H9 (cell line): ENCODE measurements around the gene DGKB. TPM values are rescaled to one million over a fixed set of nuclear protein-coding genes. Genes with fewer than 3 reads are reported as not detected.

ENCODE experiments used
- DNase-seq: peaks from one replicate; pipeline ENCODE4 v3.0.0-alpha.2; 2017
- H2AFZ ChIP-seq: one replicate; pipeline ENCODE4 v1.6.1; 2013; ENCODE audit warnings: mild to moderate bottlenecking, low read length, control low read depth, moderate library complexity
- H2AK5ac ChIP-seq: 2 replicates; pipeline ENCODE4 v1.6.1; 2013; ENCODE audit warnings: low read length, control low read depth, mixed read lengths; ENCODE audit not compliant: insufficient read length
- H2BK120ac ChIP-seq: one replicate; pipeline ENCODE4 v1.6.1; 2013; ENCODE audit warnings: low read depth, mild to moderate bottlenecking, low read length, control low read depth, inconsistent platforms; ENCODE audit not compliant: poor library complexity, severe bottlenecking
- H2BK12ac ChIP-seq: 2 replicates; pipeline ENCODE4 v1.6.1; 2013; ENCODE audit warnings: low read length, control low read depth, mixed read lengths, low read depth; ENCODE audit not compliant: insufficient read length
- H2BK15ac ChIP-seq: 2 replicates; pipeline ENCODE4 v1.6.1; 2013; ENCODE audit warnings: low read depth, low read length, control low read depth
- H2BK20ac ChIP-seq: one replicate; pipeline ENCODE4 v1.6.1; 2013; ENCODE audit warnings: low read depth, mild to moderate bottlenecking, low read length, control low read depth, inconsistent platforms; ENCODE audit not compliant: poor library complexity, severe bottlenecking
- H2BK5ac ChIP-seq: 2 replicates; pipeline ENCODE4 v1.6.1; 2013; ENCODE audit warnings: low read length, control low read depth, mixed read lengths; ENCODE audit not compliant: insufficient read length
- H3K14ac ChIP-seq: 2 replicates; pipeline ENCODE4 v1.6.1; 2013; ENCODE audit warnings: low read length, control low read depth; ENCODE audit not compliant: insufficient read depth
- H3K18ac ChIP-seq: 2 replicates; pipeline ENCODE4 v1.6.1; 2013; ENCODE audit warnings: low read depth, mild to moderate bottlenecking, mixed read lengths, low read length, control low read depth; ENCODE audit not compliant: insufficient read length
- H3K23ac ChIP-seq: 2 replicates; pipeline ENCODE4 v1.6.1; 2013; ENCODE audit warnings: low read length, control low read depth, mixed read lengths, low read depth; ENCODE audit not compliant: insufficient read length
- H3K23me2 ChIP-seq: 2 replicates; pipeline ENCODE4 v1.6.1; 2013; ENCODE audit warnings: low read depth, mild to moderate bottlenecking, mixed read lengths, low read length, control low read depth; ENCODE audit not compliant: insufficient read length, poor library complexity, severe bottlenecking
- H3K27ac ChIP-seq: 2 replicates; pipeline ENCODE4 v1.5.1; 2013; ENCODE audit warnings: low read length, control low read depth, mixed read lengths, low read depth; ENCODE audit not compliant: insufficient read length
- H3K27me3 ChIP-seq: 2 replicates; pipeline ENCODE4 v1.6.1; 2013; ENCODE audit warnings: low read length, control low read depth, inconsistent platforms; ENCODE audit not compliant: insufficient read depth
- H3K4ac ChIP-seq: 2 replicates; pipeline ENCODE4 v1.6.1; 2013; ENCODE audit warnings: low read depth, mild to moderate bottlenecking, control low read depth, inconsistent platforms, low read length, moderate library complexity
- H3K4me1 ChIP-seq: 2 replicates; pipeline ENCODE4 v1.6.1; 2013; ENCODE audit warnings: low read length, control low read depth, inconsistent platforms; ENCODE audit not compliant: insufficient read depth
- H3K4me2 ChIP-seq: 2 replicates; pipeline ENCODE4 v1.6.1; 2013; ENCODE audit warnings: low read length, control low read depth, mixed read lengths; ENCODE audit not compliant: insufficient read length, insufficient read depth
- H3K56ac ChIP-seq: 2 replicates; pipeline ENCODE4 v1.6.1; 2013; ENCODE audit warnings: low read depth, mild to moderate bottlenecking, mixed read lengths, low read length, control low read depth; ENCODE audit not compliant: insufficient read length
- H3K79me1 ChIP-seq: 2 replicates; pipeline ENCODE4 v1.6.1; 2013; ENCODE audit warnings: low read depth, mild to moderate bottlenecking, moderate library complexity, low read length, control low read depth, inconsistent platforms; ENCODE audit not compliant: insufficient read depth, poor library complexity, severe bottlenecking
- H3K79me2 ChIP-seq: 2 replicates; pipeline ENCODE4 v1.6.1; 2013; ENCODE audit warnings: low read length, control low read depth, inconsistent platforms; ENCODE audit not compliant: insufficient read depth
- H3K9ac ChIP-seq: 2 replicates; pipeline ENCODE4 v1.6.1; 2013; ENCODE audit warnings: low read length, control low read depth, mixed read lengths; ENCODE audit not compliant: insufficient read length; ENCODE audit errors: extremely low read depth
- H3K9me3 ChIP-seq: one replicate; pipeline ENCODE4 v1.6.1; 2013; ENCODE audit warnings: low read depth, low read length, inconsistent platforms; ENCODE audit not compliant: control insufficient read depth
- H3T11ph ChIP-seq: one replicate; pipeline ENCODE4 v1.6.1; 2013; ENCODE audit warnings: mild to moderate bottlenecking, low read length, control low read depth, inconsistent platforms
- H4K20me1 ChIP-seq: one replicate; pipeline ENCODE4 v1.6.1; 2013; ENCODE audit not compliant: control insufficient read depth, insufficient read length, insufficient read depth
- H4K5ac ChIP-seq: 2 replicates; pipeline ENCODE4 v1.6.1; 2013; ENCODE audit warnings: low read depth, mild to moderate bottlenecking, mixed read lengths, low read length, control low read depth; ENCODE audit not compliant: insufficient read length
- H4K8ac ChIP-seq: replicated peaks from 2 replicates; pipeline ENCODE4 v1.6.1; 2013; ENCODE audit warnings: low read length, control low read depth, mixed read lengths, low read depth; ENCODE audit not compliant: insufficient read length
- H4K91ac ChIP-seq: 2 replicates; pipeline ENCODE4 v1.6.1; 2013; ENCODE audit warnings: low read depth, mild to moderate bottlenecking, moderate library complexity, mixed read lengths, low read length, control low read depth; ENCODE audit not compliant: insufficient read length
- H3K27ac Mint-ChIP-seq, 3 experiments: 2 replicates in 2 of 3; 3 replicates in 1 of 3; pipeline ENCODE4 v1.8.0; 2020 to 2021; ENCODE audit warnings: mixed read lengths in 3 of 3, mild to moderate bottlenecking in 1 of 3, moderate library complexity in 1 of 3
- H3K27me3 Mint-ChIP-seq: 2 replicates; pipeline ENCODE4 v1.8.0; 2021; ENCODE audit warnings: low read depth, mild to moderate bottlenecking, moderate library complexity, mixed read lengths
- H3K36me3 Mint-ChIP-seq, 3 experiments: 2 replicates in 2 of 3; 3 replicates in 1 of 3; pipeline ENCODE4 v1.8.0; 2020 to 2021; ENCODE audit warnings: low read depth in 3 of 3, mixed read lengths in 3 of 3; ENCODE audit not compliant: insufficient read depth in 1 of 3
- H3K4me1 Mint-ChIP-seq, 2 experiments: 2 replicates each; pipeline ENCODE4 v1.8.0; 2020; ENCODE audit warnings: mixed read lengths in 2 of 2
- H3K4me3 Mint-ChIP-seq, 2 experiments: 2 replicates in 1 of 2; 3 replicates in 1 of 2; pipeline ENCODE4 v1.8.0; 2020 to 2021; ENCODE audit warnings: mild to moderate bottlenecking in 2 of 2, mixed read lengths in 2 of 2, moderate library complexity in 1 of 2
- H3K9me3 Mint-ChIP-seq, 2 experiments: 2 replicates in 1 of 2; 3 replicates in 1 of 2; pipeline ENCODE4 v1.8.0; 2020; ENCODE audit warnings: mild to moderate bottlenecking in 2 of 2, mixed read lengths in 2 of 2, moderate library complexity in 1 of 2
- CTCF ChIP-seq: fragments of 200-600 bp; sonication (generic); conservative IDR thresholded peaks from 3 replicates; pipeline ENCODE4 v1.8.0; 2021; ENCODE audit warnings: antibody characterized with exemption, mild to moderate bottlenecking
- WGBS: extraction: QIAGEN DNeasy Blood & Tissue Kit; methylation state at CpG from one replicate; pipeline ENCODE4 v1.1.7; 2013; ENCODE audit warnings: missing lambda C conversion rate, low lambda C conversion rate, mixed read lengths; ENCODE audit not compliant: insufficient read length; ENCODE audit errors: extremely low coverage; 5-methylcytosine and 5-hydroxymethylcytosine counted together
- total RNA-seq: library from RNA; stranded (reverse); gene quantifications from 2 replicates; pipeline ENCODE4 v1.2.1, GENCODE V29; 2021

The DGKB gene
- total RNA-seq, 1 experiment from 2014 or later = 0.26 TPM

DNA sequence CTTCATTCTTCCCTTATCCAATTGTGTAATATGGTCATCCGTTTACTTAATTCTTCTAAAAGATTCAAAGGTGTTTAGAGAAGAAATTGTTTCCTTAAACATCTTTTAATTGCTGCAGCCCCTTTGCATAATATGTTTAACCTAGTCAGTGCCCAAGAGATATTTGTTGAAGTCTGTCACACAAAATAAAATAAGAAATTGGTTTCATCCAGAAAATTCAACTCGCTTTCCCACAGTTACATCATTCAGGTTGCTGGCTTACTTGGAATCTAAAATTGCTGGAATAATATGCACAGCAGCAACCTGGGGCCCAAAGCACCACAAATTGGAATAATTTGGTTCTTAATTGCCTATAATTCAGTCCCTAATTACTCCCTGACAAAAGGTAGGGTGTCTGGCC is 758.0 kb downstream of the DGKB start:
- no peak overlapping the region for H2BK120ac ChIP-seq
- peaks cover 0 to 2% of the 10 kb centered on the region in 2 experiments; a peak in 1 of 5 replicates for H3K9me3 Mint-ChIP-seq
- H2AK5ac ChIP-seq = no peak overlapping the region
- no peaks in the 10 kb centered on the region for H3K23me2 ChIP-seq
- no peak overlapping the region for H2BK12ac ChIP-seq
- no peaks in the 10 kb centered on the region for H4K20me1 ChIP-seq
- no peaks in the 10 kb centered on the region for H3K27me3 Mint-ChIP-seq
- no peak overlapping the region for H3K23ac ChIP-seq
- no peak overlapping the region for H3T11ph ChIP-seq
- H4K8ac ChIP-seq = no peak overlapping the region
- no peaks in the 10 kb centered on the region for H3K27me3 ChIP-seq
- no peaks in the 10 kb centered on the region for H3K79me1 ChIP-seq
- H4K91ac ChIP-seq = no peak overlapping the region
- no peak overlapping the region for H3K18ac ChIP-seq
- no peak overlapping the region for H2AFZ ChIP-seq
- no peaks in the 10 kb centered on the region for H3K79me2 ChIP-seq
- H3K4me3 Mint-ChIP-seq = no peak overlapping the region
- no peak overlapping the region for H2BK20ac ChIP-seq
- H3K4ac ChIP-seq = no peak overlapping the region
- H3K36me3 Mint-ChIP-seq = no peaks in the 10 kb centered on the region
- no peak overlapping the region for H2BK5ac ChIP-seq
- peaks cover 6 to 7% of the 10 kb centered on the region in 2 experiments for H3K4me1 Mint-ChIP-seq
- H3K9me3 ChIP-seq = no peaks in the 10 kb centered on the region
- no peak for TF ChIP-seq CTCF
- H3K4me1 ChIP-seq = no peaks in the 10 kb centered on the region
- peak overlapping the region in 1 of 3 experiments; percentile 51; a peak in 3 of 7 replicates for H3K27ac Mint-ChIP-seq
- no peak overlapping the region for H3K14ac ChIP-seq
- no peak overlapping the region for H4K5ac ChIP-seq
- no peak overlapping the region for H3K27ac ChIP-seq
- no peak overlapping the region for H3K56ac ChIP-seq
- H2BK15ac ChIP-seq = no peak overlapping the region
- no peak overlapping the region for H3K9ac ChIP-seq
- H3K4me2 ChIP-seq = no peak overlapping the region
- DNase-seq = no peak
- WGBS = no CpG with 5 or more reads among the region's 2 CpGs
